K562 (cell line): Measurements from ENCODE around the gene CUTA. TPM values are rescaled to one million over a fixed set of nuclear protein-coding genes. Genes with fewer than 3 reads are reported as not detected.
A peak's percentile ranks its signal among the peaks of the same experiment; 100 is the strongest.

Experiments
- ATAC-seq: fragments of 200-7000 bp; cut with Tn5 transposase; 3 replicates; pipeline ENCODE4 v1.9.1; 2020; ENCODE audit warnings: moderate library complexity
- BruUV-seq: library from RNA; stranded (reverse); fragments of 400-500 nt; replicated peaks from 2 replicates; lab custom pipeline; 2021; lab: Mats Ljungman, UMichigan
- CTCF ChIA-PET: fragments of 300-600 bp; formaldehyde crosslinking; extraction: SDS; loops from one replicate; lab custom pipeline; 2021; ENCODE audit warnings: low intra/inter-chr PET ratio; lab: Yijun Ruan, JAX
- POLR2A ChIA-PET: fragments of 300-600, 350-650 bp; sonication (Branson Sonifier 250); formaldehyde crosslinking; extraction: SDS; loops from one replicate; lab custom pipeline; 2021; ENCODE audit warnings: antibody characterized with exemption, inconsistent platforms; lab: Yijun Ruan, JAX
- DNase-seq, 4 experiments: peaks; one replicate each; pipeline versions ENCODE4 v3.0.0 to v3.0.0-alpha.2; 2011 to 2018; ENCODE audit warnings: low spot score in 3 of 4, mixed read lengths in 3 of 4; ENCODE audit errors: extremely low read depth in 1 of 4
- FAIRE-seq: peaks from 2 replicates; lab custom pipeline; 2011; peaks lifted over from hg19 to GRCh38; lab: Jason Lieb, UNC
- H2AFZ ChIP-seq: 2 replicates; pipeline ENCODE4 v1.6.0; 2011; ENCODE audit warnings: low read depth, low read length, control low read depth, inconsistent platforms
- H3K27ac ChIP-seq: fragments of 200-600 bp; 3 replicates; pipeline ENCODE4 v1.8.0; 2011; ENCODE audit warnings: low read depth, mild to moderate bottlenecking, control low read depth, inconsistent platforms, low read length, moderate library complexity, mixed read lengths; ENCODE audit errors: extremely low read depth
- H3K27me3 ChIP-seq, 2 experiments: fragments of 300-600 bp in 1 of 2; 2 replicates in 1 of 2; 3 replicates in 1 of 2; pipeline versions ENCODE4 v1.6.0 to v1.8.0; 2011; ENCODE audit warnings: inconsistent platforms in 2 of 2, low read length in 2 of 2, mild to moderate bottlenecking in 1 of 2, mixed read lengths in 1 of 2, moderate library complexity in 1 of 2; ENCODE audit not compliant: control insufficient read depth in 2 of 2, insufficient read depth in 2 of 2
- H3K36me3 ChIP-seq: fragments of 300-600 bp; 3 replicates; pipeline ENCODE4 v1.8.0; 2011; ENCODE audit warnings: mild to moderate bottlenecking, low read length, inconsistent platforms; ENCODE audit not compliant: control insufficient read depth, insufficient read depth
- H3K4me1 ChIP-seq, 2 experiments: fragments of 200-600 bp in 1 of 2; replicated peaks in 1 of 2; 2 replicates in 1 of 2; 3 replicates in 1 of 2; pipeline versions ENCODE4 v1.5.1 to v1.8.0; 2011; ENCODE audit warnings: inconsistent platforms in 2 of 2, low read length in 2 of 2, mild to moderate bottlenecking in 1 of 2, mixed read lengths in 1 of 2, moderate library complexity in 1 of 2; ENCODE audit not compliant: control insufficient read depth in 2 of 2, insufficient read depth in 2 of 2
- H3K4me2 ChIP-seq: 2 replicates; pipeline ENCODE4 v1.6.1; 2011; ENCODE audit warnings: low read length, control low read depth, inconsistent platforms, mixed read lengths; ENCODE audit not compliant: insufficient read depth
- H3K4me3 ChIP-seq: fragments of 200-600 bp; sonication (generic), shearing (Covaris generic); 2 replicates; pipeline ENCODE4 v1.5.1; 2016; ENCODE audit warnings: control low read depth, inconsistent platforms
- H3K79me2 ChIP-seq: fragments of 200-600 bp; 3 replicates; pipeline ENCODE4 v1.8.0; 2011; ENCODE audit warnings: low read length, inconsistent platforms; ENCODE audit not compliant: control insufficient read depth, insufficient read depth
- H3K9ac ChIP-seq, 2 experiments: 2 replicates each; pipeline versions ENCODE4 v1.6.0 to v1.6.1; 2011; ENCODE audit warnings: low read depth in 2 of 2, low read length in 2 of 2, control low read depth in 1 of 2, inconsistent platforms in 1 of 2, mild to moderate bottlenecking in 1 of 2, mixed read lengths in 1 of 2; ENCODE audit not compliant: insufficient read depth in 1 of 2
- H3K9me1 ChIP-seq: one replicate; pipeline ENCODE4 v1.6.0; 2011; ENCODE audit warnings: inconsistent platforms, mild to moderate bottlenecking, low read length, moderate library complexity; ENCODE audit not compliant: control insufficient read depth, insufficient read depth
- H3K9me3 ChIP-seq: replicated peaks from 2 replicates; pipeline ENCODE4 v1.5.1; 2011; ENCODE audit warnings: low read depth, low read length, inconsistent platforms; ENCODE audit not compliant: control insufficient read depth, insufficient read depth
- H4K20me1 ChIP-seq: replicated peaks from 2 replicates; pipeline ENCODE4 v1.6.1; 2011; ENCODE audit warnings: low read length, inconsistent platforms, mixed read lengths; ENCODE audit not compliant: control insufficient read depth, insufficient read depth
- CBFA2T3 ChIP-seq: fragments of 450-650 bp; IDR thresholded peaks from 2 replicates; pipeline ENCODE4 v1.6.1; 2017
- CBX1 ChIP-seq: sonication (generic); IDR thresholded peaks from 2 replicates; pipeline ENCODE4 v1.6.1; 2016; ENCODE audit warnings: antibody characterized with exemption, low read depth, mild to moderate bottlenecking
- CSDE1 ChIP-seq, 2 experiments: fragments of 450-650 bp; IDR thresholded peaks; 2 replicates each; pipeline ENCODE4 v1.6.1; 2016; ENCODE audit warnings: mild to moderate bottlenecking in 1 of 2
- DIDO1 ChIP-seq: fragments of 450-650 bp; IDR thresholded peaks from 2 replicates; pipeline ENCODE4 v1.6.1; 2016; ENCODE audit warnings: low read depth, missing biosample characterization, missing genetic modification characterization
- FOXJ3 ChIP-seq: sonication (generic); formaldehyde crosslinking; IDR thresholded peaks from 2 replicates; pipeline ENCODE4 v1.4.0; 2020; ENCODE audit warnings: mild to moderate bottlenecking, missing genetic modification reagents
- HOXB6 ChIP-seq: fragments of 250-450 bp; sonication (Bioruptor Pico); IDR thresholded peaks from 2 replicates; pipeline ENCODE4 v1.5.1; 2022; ENCODE audit warnings: mild to moderate bottlenecking, borderline replicate concordance
- LCOR ChIP-seq: sonication (generic); formaldehyde crosslinking; IDR thresholded peaks from 2 replicates; pipeline ENCODE4 v1.8.0; 2022; ENCODE audit warnings: mild to moderate bottlenecking, missing genetic modification reagents
- NBN ChIP-seq: fragments of 450-650 bp; IDR thresholded peaks from 2 replicates; pipeline ENCODE4 v1.6.1; 2016; ENCODE audit warnings: low read depth, mild to moderate bottlenecking
- PML ChIP-seq: IDR thresholded peaks from 2 replicates; pipeline ENCODE4 v1.6.1; 2012; ENCODE audit warnings: low read length, inconsistent platforms
- POLR2AphosphoS5 ChIP-seq: IDR thresholded peaks from 2 replicates; pipeline ENCODE4 v1.6.1; 2011; ENCODE audit warnings: mild to moderate bottlenecking, low read depth, low read length, moderate library complexity; ENCODE audit not compliant: control insufficient read depth, insufficient read depth
- RBM17 ChIP-seq: fragments of 200-400 bp; formaldehyde crosslinking; IDR thresholded peaks from 2 replicates; pipeline ENCODE4 v1.6.1; 2017; ENCODE audit warnings: low read depth, mild to moderate bottlenecking, low read length, borderline replicate concordance
- RBM39 ChIP-seq: fragments of 200-400 bp; formaldehyde crosslinking; optimal IDR thresholded peaks from 2 replicates; pipeline ENCODE3; 2018; ENCODE audit warnings: low read depth, low read length
- WHSC1 ChIP-seq: IDR thresholded peaks from one replicate; pipeline ENCODE4 v1.6.1; 2012; ENCODE audit warnings: low read length, control low read depth, inconsistent platforms
- ZNF212 ChIP-seq: fragments of 450-650 bp; formaldehyde crosslinking; IDR thresholded peaks from 2 replicates; pipeline ENCODE4 v1.4.0; 2020; ENCODE audit warnings: mild to moderate bottlenecking
- ZNF3 ChIP-seq: fragments of 250-450 bp; sonication (Bioruptor Pico); IDR thresholded peaks from 2 replicates; pipeline ENCODE4 v1.5.0; 2021; ENCODE audit warnings: mild to moderate bottlenecking, moderate library complexity
- ZNF41 ChIP-seq: fragments of 250-450 bp; sonication (Bioruptor Pico); conservative IDR thresholded peaks from 2 replicates; pipeline ENCODE4 v1.4.0; 2020; ENCODE audit warnings: mild to moderate bottlenecking
- ZNF778 ChIP-seq: fragments of 450-650 bp; formaldehyde crosslinking; IDR thresholded peaks from 2 replicates; pipeline ENCODE4 v1.4.0; 2020; ENCODE audit warnings: mild to moderate bottlenecking, moderate library complexity
- WGBS: fragments of 100-300 bp; shearing (Covaris generic); methylation state at CpG from one replicate; pipeline ENCODE4 v1.1.6; 2016; ENCODE audit warnings: low coverage, mixed read lengths; ENCODE audit not compliant: insufficient coverage; ENCODE audit errors: missing lambda C conversion rate; 5-methylcytosine and 5-hydroxymethylcytosine counted together
- in situ Hi-C: fragments of 300-500 bp; cut with MboI; formaldehyde crosslinking; loops from 4 replicates; pipeline ENCODE4 v1.15.0; 2018; ENCODE audit warnings: inconsistent platforms, mixed read lengths
- intact Hi-C: fragments of 100-400 bp; cut with micrococcal nuclease; formaldehyde crosslinking; loops from 2 replicates; pipeline ENCODE4 v1.14.2; 2022
- polyA plus RNA-seq, 8 experiments: library from polyadenylated mRNA; depleted of rRNA in 4 of 8; stranded (reverse) in 5 of 8; unstranded in 3 of 8; fragments of >200 nt; fragmentation: Nextera tagmentation in 2 of 8; fragmentation: Illumina TruSeq in 1 of 8; extraction: Ambion mirVana in 2 of 8; extraction: Trizol in 1 of 8; gene quantifications; 2 replicates each; pipeline versions ENCODE4 v1.2.1 to v1.2.3, GENCODE V29; 2011 to 2014; ENCODE audit warnings: inconsistent platforms in 1 of 8, missing spikeins in 1 of 8
- total RNA-seq, 7 experiments: library from RNA; depleted of rRNA in 6 of 7; stranded (reverse); fragments of >200 nt in 6 of 7; fragmentation: Illumina TruSeq in 2 of 7; extraction: Trizol in 2 of 7; gene quantifications; 2 replicates each; pipeline versions ENCODE4 v1.2.1 to v1.2.3, GENCODE V29; 2011 to 2021; ENCODE audit warnings: low replicate concordance in 1 of 7
- TF ChIP-seq, protein P1 (sequence below), 2 experiments: fragments of 450-650 bp in 1 of 2; IDR thresholded peaks; 2 replicates each; pipeline ENCODE4 v1.6.1; 2011 to 2017; ENCODE audit warnings: low read depth in 2 of 2, antibody characterized with exemption in 1 of 2, borderline replicate concordance in 1 of 2, low read length in 1 of 2, mild to moderate bottlenecking in 1 of 2, mixed read lengths in 1 of 2; ENCODE audit not compliant: control insufficient read depth in 1 of 2
- TF ChIP-seq, protein P2 (sequence below): fragments of 450-650 bp; IDR thresholded peaks from 2 replicates; pipeline ENCODE4 v1.7.0; 2016; ENCODE audit warnings: borderline replicate concordance

The CUTA gene
- total and polyA plus RNA-seq, 9 of the 15 experiments (the other 6 are each of a cell fraction or from before 2014, with no cell fraction given) = 166 to 682 (median 310) TPM

DNA sequence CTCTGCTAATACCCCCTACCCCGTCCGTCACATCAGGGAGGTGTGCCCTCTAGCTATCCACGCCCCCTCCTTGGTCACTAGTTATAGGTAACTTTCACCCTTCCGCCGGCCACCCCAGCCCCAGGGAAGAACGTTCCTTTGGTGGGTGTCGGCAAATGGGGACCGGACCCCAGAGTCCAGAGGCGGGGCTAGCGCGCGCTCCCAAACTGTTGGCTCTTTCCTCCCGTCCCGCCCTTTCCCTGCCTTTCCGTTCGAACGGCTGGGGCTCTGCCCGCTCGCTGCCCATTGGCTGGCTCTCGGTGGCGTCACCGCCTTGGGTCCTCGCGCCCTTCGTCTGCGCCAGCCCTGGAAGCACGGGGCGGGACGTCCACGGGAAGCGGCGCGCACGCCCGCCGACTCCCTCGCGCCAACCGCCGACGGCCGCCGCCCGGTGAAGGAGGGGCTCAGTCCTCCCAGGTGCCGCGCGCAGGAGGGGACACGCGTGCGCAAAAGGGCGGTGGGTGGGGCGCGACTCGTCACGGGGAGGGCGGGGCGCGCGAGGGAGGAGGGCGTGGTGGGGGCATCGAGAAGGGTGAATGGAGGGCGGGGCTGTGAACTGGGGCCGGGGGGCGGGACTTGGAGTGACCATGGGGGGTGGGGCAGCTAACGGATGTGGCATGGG lies 7.7 kb downstream of the CUTA start:
- Histone ChIP-seq H3K9ac (peak overlapping the region; percentile 77 to 91), H3K36me3 (peaks cover 73% of the 10 kb centered on the region), H3K79me2 (peaks cover 26% of the 10 kb centered on the region), H4K20me1 (no peaks in the 10 kb centered on the region; the same call in 1 of the 2 replicates), H3K4me1 (peaks cover 11 to 27% of the 10 kb centered on the region in 2 experiments; a peak in 4 of 5 replicates), H3K9me3 (no peaks in the 10 kb centered on the region), H2AFZ (peak overlapping the region; percentile 96), H3K27ac (peak overlapping the region; percentile 93), H3K27me3 (no peaks in the 10 kb centered on the region), H3K9me1 (no peaks in the 10 kb centered on the region), H3K4me3 (peak overlapping the region; percentile 95), H3K4me2 (peak overlapping the region; percentile 83)
- intact Hi-C loops = loop anchor here (1.0 to 5.0 kb wide), 5 partner anchors 8 to 209 kb away; partner anchors contain the start of genes B3GALT4, CUTA, KIFC1 and RGL2
- BruUV-seq = no TSS peak
- POLR2A ChIA-PET = interaction anchor here (0.5 to 1.4 kb wide), 8 partner anchors 13 to 1314 kb away, joined by 3 to 7 read pairs (median 3); no protein-coding TSS in a partner anchor
- WGBS = 3% methylated on average over 44 of the region's 65 CpGs
- CTCF ChIA-PET = no interaction called here
- in situ Hi-C loops = no loop called here
- ATAC-seq (peak; percentile 96), DNase-seq (peak; percentile 97 to 99 (median 98)), FAIRE-seq (peak; percentile 99)
- no peak for TF ChIP-seq CBFA2T3
- no peak for TF ChIP-seq ZNF41
- TF ChIP-seq ZNF778 (CRISPR knock-in tag) = no peak
- TF ChIP-seq RBM17 = no peak
- TF ChIP-seq, protein P1, sequence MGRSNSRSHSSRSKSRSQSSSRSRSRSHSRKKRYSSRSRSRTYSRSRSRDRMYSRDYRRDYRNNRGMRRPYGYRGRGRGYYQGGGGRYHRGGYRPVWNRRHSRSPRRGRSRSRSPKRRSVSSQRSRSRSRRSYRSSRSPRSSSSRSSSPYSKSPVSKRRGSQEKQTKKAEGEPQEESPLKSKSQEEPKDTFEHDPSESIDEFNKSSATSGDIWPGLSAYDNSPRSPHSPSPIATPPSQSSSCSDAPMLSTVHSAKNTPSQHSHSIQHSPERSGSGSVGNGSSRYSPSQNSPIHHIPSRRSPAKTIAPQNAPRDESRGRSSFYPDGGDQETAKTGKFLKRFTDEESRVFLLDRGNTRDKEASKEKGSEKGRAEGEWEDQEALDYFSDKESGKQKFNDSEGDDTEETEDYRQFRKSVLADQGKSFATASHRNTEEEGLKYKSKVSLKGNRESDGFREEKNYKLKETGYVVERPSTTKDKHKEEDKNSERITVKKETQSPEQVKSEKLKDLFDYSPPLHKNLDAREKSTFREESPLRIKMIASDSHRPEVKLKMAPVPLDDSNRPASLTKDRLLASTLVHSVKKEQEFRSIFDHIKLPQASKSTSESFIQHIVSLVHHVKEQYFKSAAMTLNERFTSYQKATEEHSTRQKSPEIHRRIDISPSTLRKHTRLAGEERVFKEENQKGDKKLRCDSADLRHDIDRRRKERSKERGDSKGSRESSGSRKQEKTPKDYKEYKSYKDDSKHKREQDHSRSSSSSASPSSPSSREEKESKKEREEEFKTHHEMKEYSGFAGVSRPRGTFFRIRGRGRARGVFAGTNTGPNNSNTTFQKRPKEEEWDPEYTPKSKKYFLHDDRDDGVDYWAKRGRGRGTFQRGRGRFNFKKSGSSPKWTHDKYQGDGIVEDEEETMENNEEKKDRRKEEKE (IDR thresholded peaks at IDR 0.05; ENCODE audit: borderline replicate concordance in 1 of 2, control insufficient read depth in 1 of 2, low read depth in 2 of 2, low read length in 1 of 2) = 0 out of 4 replicates have a peak, but pooled peaks of 1 of the 2 experiments have one; percentile 67
- peak; percentile 64; the same call in 1 of the 2 replicates for TF ChIP-seq NBN
- TF ChIP-seq FOXJ3 (CRISPR knock-in tag) = no peak
- no peak for TF ChIP-seq CSDE1 (IDR thresholded peaks at IDR 0.05)
- no peak for TF ChIP-seq RBM39
- TF ChIP-seq DIDO1 = no peak
- TF ChIP-seq WHSC1 = no peak
- no peak for TF ChIP-seq ZNF3 (CRISPR knock-in tag)
- peak; percentile 65; the same call in 1 of the 2 replicates for TF ChIP-seq ZNF212
- peak; percentile 46; the same call in 1 of the 2 replicates for TF ChIP-seq CBX1
- TF ChIP-seq PML = peak; percentile 80
- TF ChIP-seq POLR2AphosphoS5 = peak; percentile 77
- TF ChIP-seq LCOR (CRISPR knock-in tag) = peak; percentile 68; the same call in 1 of the 2 replicates
- TF ChIP-seq HOXB6 (CRISPR knock-in tag) = no peak
- TF ChIP-seq, protein P2, sequence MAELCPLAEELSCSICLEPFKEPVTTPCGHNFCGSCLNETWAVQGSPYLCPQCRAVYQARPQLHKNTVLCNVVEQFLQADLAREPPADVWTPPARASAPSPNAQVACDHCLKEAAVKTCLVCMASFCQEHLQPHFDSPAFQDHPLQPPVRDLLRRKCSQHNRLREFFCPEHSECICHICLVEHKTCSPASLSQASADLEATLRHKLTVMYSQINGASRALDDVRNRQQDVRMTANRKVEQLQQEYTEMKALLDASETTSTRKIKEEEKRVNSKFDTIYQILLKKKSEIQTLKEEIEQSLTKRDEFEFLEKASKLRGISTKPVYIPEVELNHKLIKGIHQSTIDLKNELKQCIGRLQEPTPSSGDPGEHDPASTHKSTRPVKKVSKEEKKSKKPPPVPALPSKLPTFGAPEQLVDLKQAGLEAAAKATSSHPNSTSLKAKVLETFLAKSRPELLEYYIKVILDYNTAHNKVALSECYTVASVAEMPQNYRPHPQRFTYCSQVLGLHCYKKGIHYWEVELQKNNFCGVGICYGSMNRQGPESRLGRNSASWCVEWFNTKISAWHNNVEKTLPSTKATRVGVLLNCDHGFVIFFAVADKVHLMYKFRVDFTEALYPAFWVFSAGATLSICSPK = no peak
